ENCODE data around the gene MFRP.

Gene MFRP

GRCh38 chr11:119309953-119310681, 36.4 kb downstream of the MFRP start:
- no peak overlapping the region for H3K4me3 ChIP-seq (IDR thresholded peaks at IDR 0.05; ENCODE audit: insufficient read depth, low read depth, low read length)
- TF ChIP-seq CTCF (conservative IDR thresholded peaks at IDR 0.05; ENCODE audit: low read depth, low read length), result no peak
- H2AFZ ChIP-seq (ENCODE audit: low read depth), result no peak overlapping the region
- H4K20me1 ChIP-seq (ENCODE audit: insufficient read depth), result no peaks in the 10 kb centered on the region
- no peaks in the 10 kb centered on the region for H3K27me3 ChIP-seq (ENCODE audit: insufficient read depth, low read depth)
- no peak overlapping the region for H3K9ac ChIP-seq
- no peak overlapping the region for H3K4me2 ChIP-seq
- no peak overlapping the region for H3K27ac ChIP-seq
- no peaks in the 10 kb centered on the region for H3K79me2 ChIP-seq (ENCODE audit: insufficient read depth, low read depth)
- H3K4me1 ChIP-seq (ENCODE audit: low read depth, poor library complexity, severe bottlenecking), result peaks cover 6% of the 10 kb centered on the region
- H3K36me3 ChIP-seq (ENCODE audit: insufficient read depth), result no peaks in the 10 kb centered on the region

- H3K9ac ChIP-seq, result no peak overlapping the region
- no peaks in the 10 kb centered on the region for H3K4me1 ChIP-seq (ENCODE audit: low read depth, poor library complexity, severe bottlenecking)
- no peak overlapping the region for H3K4me3 ChIP-seq (IDR thresholded peaks at IDR 0.05; ENCODE audit: insufficient read depth, low read depth, low read length)
- H4K20me1 ChIP-seq (ENCODE audit: insufficient read depth), result no peaks in the 10 kb centered on the region
- H3K36me3 ChIP-seq (ENCODE audit: insufficient read depth), result no peaks in the 10 kb centered on the region
- no peak for TF ChIP-seq CTCF (conservative IDR thresholded peaks at IDR 0.05; ENCODE audit: low read depth, low read length)
- H3K27me3 ChIP-seq (ENCODE audit: insufficient read depth, low read depth), result no peaks in the 10 kb centered on the region
- no peak overlapping the region for H3K4me2 ChIP-seq
- H3K27ac ChIP-seq, result no peak overlapping the region
- no peaks in the 10 kb centered on the region for H3K79me2 ChIP-seq (ENCODE audit: insufficient read depth, low read depth)
- H2AFZ ChIP-seq (ENCODE audit: low read depth), result no peak overlapping the region
Measured at GRCh38 chr11:119309411-119309810, 37.1 kb downstream of the MFRP start.

DNA sequence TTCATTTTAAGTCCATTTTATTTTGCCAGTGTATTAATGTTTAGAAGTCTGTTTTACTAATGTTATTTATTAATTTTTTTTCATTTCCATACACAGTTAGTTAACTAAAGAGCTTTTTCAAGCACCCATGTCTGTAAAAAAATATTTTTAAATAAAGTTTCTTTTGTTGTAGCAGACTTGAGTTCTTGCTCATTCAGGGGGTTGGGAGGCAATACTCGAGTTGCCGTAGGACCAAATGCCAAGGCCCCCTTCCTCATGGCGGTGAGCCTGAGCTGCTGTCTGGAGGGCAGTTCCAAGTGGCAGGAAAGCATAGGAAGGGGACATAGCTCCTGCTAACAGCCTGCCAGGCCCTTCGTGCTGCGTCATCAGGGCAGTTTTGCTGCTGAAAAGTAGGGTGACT, 38.5 kb downstream of the MFRP start:
- Histone ChIP-seq H3K27ac (no peak overlapping the region), H3K36me3 (ENCODE audit: insufficient read depth) (no peaks in the 10 kb centered on the region), H3K9ac (no peak overlapping the region), H3K4me3 (IDR thresholded peaks at IDR 0.05; ENCODE audit: insufficient read depth, low read depth, low read length) (no peak overlapping the region), H3K4me2 (no peak overlapping the region), H2AFZ (ENCODE audit: low read depth) (no peak overlapping the region), H3K4me1 (ENCODE audit: low read depth, poor library complexity, severe bottlenecking) (no peaks in the 10 kb centered on the region), H3K79me2 (ENCODE audit: insufficient read depth, low read depth) (no peaks in the 10 kb centered on the region), H3K27me3 (ENCODE audit: insufficient read depth, low read depth) (no peaks in the 10 kb centered on the region), H4K20me1 (ENCODE audit: insufficient read depth) (no peaks in the 10 kb centered on the region)
- TF ChIP-seq CTCF (conservative IDR thresholded peaks at IDR 0.05; ENCODE audit: low read depth, low read length), result no peak

GRCh38 chr11:119307219-119307618, 39.3 kb downstream of the MFRP start:
- H3K9ac ChIP-seq, result no peak overlapping the region
- H3K79me2 ChIP-seq (ENCODE audit: insufficient read depth, low read depth), result no peaks in the 10 kb centered on the region
- H3K4me2 ChIP-seq, result no peak overlapping the region
- no peak overlapping the region for H3K27ac ChIP-seq
- no peaks in the 10 kb centered on the region for H3K4me1 ChIP-seq (ENCODE audit: low read depth, poor library complexity, severe bottlenecking)
- no peaks in the 10 kb centered on the region for H3K27me3 ChIP-seq (ENCODE audit: insufficient read depth, low read depth)
- no peaks in the 10 kb centered on the region for H3K36me3 ChIP-seq (ENCODE audit: insufficient read depth)
- no peak overlapping the region for H2AFZ ChIP-seq (ENCODE audit: low read depth)
- H3K4me3 ChIP-seq (IDR thresholded peaks at IDR 0.05; ENCODE audit: insufficient read depth, low read depth, low read length), result no peak overlapping the region
- TF ChIP-seq CTCF (conservative IDR thresholded peaks at IDR 0.05; ENCODE audit: low read depth, low read length), result no peak
- no peaks in the 10 kb centered on the region for H4K20me1 ChIP-seq (ENCODE audit: insufficient read depth)
